Mesothelial cell of epicardium (in vitro differentiated cells): Measurements from ENCODE around the gene CCBE1. TPM values are rescaled to one million over a fixed set of nuclear protein-coding genes. Genes with fewer than 3 reads are reported as not detected.

Experiments
- DNase-seq, 2 experiments: peaks; one replicate each; pipeline ENCODE4 v3.0.0; 2021; ENCODE audit warnings: low spot score in 2 of 2; ENCODE audit not compliant: unreplicated experiment in 2 of 2
- H3K27ac Mint-ChIP-seq: 2 replicates; pipeline ENCODE4 v1.8.0; 2021; ENCODE audit warnings: mixed read lengths
- H3K27me3 Mint-ChIP-seq: 2 replicates; pipeline ENCODE4 v1.8.0; 2021; ENCODE audit warnings: low read depth, mixed read lengths
- H3K36me3 Mint-ChIP-seq: 2 replicates; pipeline ENCODE4 v1.8.0; 2021; ENCODE audit warnings: mixed read lengths
- H3K4me1 Mint-ChIP-seq: 2 replicates; pipeline ENCODE4 v1.8.0; 2021; ENCODE audit warnings: mixed read lengths
- H3K4me3 Mint-ChIP-seq: 2 replicates; pipeline ENCODE4 v1.8.0; 2021; ENCODE audit warnings: mild to moderate bottlenecking, moderate library complexity, mixed read lengths
- H3K9me3 Mint-ChIP-seq: 2 replicates; pipeline ENCODE4 v1.8.0; 2021; ENCODE audit warnings: mixed read lengths
- CTCF ChIP-seq: fragments of 200-600 bp; sonication (generic); IDR thresholded peaks from one replicate; pipeline ENCODE4 v1.5.0; 2021; ENCODE audit warnings: antibody characterized with exemption; ENCODE audit not compliant: unreplicated experiment
- total RNA-seq: library from RNA; stranded (reverse); gene quantifications from 3 replicates; pipeline ENCODE4 v1.2.1, GENCODE V29; 2021

CCBE1 gene
- total RNA-seq, 1 donor from 2014 or later, result 71.1 TPM

DNA sequence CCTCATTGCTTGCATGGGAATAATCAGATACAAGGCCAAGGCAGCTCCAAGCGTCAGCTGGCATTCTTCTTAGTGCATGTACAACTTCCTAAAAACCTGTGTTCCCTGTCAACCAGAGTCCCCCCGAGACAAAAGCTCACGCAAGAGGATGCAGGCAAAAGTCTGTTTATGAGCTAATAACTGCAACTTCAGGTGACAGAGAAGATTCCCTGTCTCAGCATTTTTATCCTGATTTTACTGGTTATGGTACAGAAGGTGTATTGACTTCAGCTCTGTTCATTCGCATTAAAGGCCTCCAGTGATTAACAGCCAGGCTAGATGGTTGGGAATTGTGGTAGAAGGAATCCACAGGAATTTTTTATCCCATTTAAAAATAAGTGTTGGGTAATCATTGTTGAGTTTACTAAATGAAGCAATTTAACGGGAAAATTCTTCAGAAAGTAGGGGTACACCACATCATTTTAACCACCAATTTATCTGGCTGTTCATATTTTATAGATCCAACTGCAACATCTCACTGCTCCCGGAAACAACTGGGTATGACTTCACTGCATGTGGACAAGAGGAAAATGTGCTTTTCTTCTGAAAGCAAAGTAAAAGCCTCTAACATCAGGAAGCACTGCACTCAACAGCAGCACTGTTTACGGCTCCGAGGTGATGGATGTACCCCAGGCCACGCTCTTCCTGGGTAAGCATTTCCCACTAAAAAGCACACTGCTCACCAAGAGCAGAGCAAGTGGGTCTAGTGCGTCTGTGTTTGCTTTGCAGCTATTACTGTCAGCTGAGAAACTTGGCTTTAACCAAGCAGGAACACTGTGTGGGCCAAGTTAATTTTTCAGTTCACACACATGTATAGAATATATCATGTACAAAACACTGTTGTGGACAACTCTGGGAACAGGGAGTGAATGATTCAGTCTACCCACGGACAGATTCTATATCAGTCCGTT lies 31.9 kb downstream of the CCBE1 start:
- peaks cover 21% of the 10 kb centered on the region for H3K27me3 Mint-ChIP-seq
- no peaks in the 10 kb centered on the region for H3K9me3 Mint-ChIP-seq
- H3K4me1 Mint-ChIP-seq, result peaks cover 15% of the 10 kb centered on the region
- DNase-seq, result no peak
- no peaks in the 10 kb centered on the region for H3K36me3 Mint-ChIP-seq
- TF ChIP-seq CTCF, result no peak
- no peak overlapping the region for H3K4me3 Mint-ChIP-seq
- H3K27ac Mint-ChIP-seq, result peak overlapping the region; percentile 2

- H3K27ac Mint-ChIP-seq, result no peak overlapping the region
- H3K4me3 Mint-ChIP-seq, result no peak overlapping the region
- no peak for TF ChIP-seq CTCF
- H3K27me3 Mint-ChIP-seq, result peaks cover 27% of the 10 kb centered on the region
- no peaks in the 10 kb centered on the region for H3K36me3 Mint-ChIP-seq
- H3K9me3 Mint-ChIP-seq, result no peaks in the 10 kb centered on the region
- DNase-seq, result no peak
- H3K4me1 Mint-ChIP-seq, result peaks cover 20% of the 10 kb centered on the region
Measured at GRCh38 chr18:59664329-59664728, 32.9 kb downstream of the CCBE1 start.

- Mint-ChIP-seq H3K36me3 (no peaks in the 10 kb centered on the region), H3K4me1 (peaks cover 22% of the 10 kb centered on the region), H3K9me3 (no peaks in the 10 kb centered on the region), H3K27ac (no peak overlapping the region), H3K27me3 (peaks cover 29% of the 10 kb centered on the region), H3K4me3 (no peak overlapping the region)
- no peak for DNase-seq
- no peak for TF ChIP-seq CTCF
Measured at GRCh38 chr18:59663096-59663495, 34.1 kb downstream of the CCBE1 start.

GRCh38 chr18:59661891-59662701 lies 35.1 kb downstream of the CCBE1 start:
- Mint-ChIP-seq H3K9me3 (no peaks in the 10 kb centered on the region), H3K4me3 (no peak overlapping the region), H3K36me3 (no peaks in the 10 kb centered on the region), H3K4me1 (peaks cover 22% of the 10 kb centered on the region), H3K27me3 (peaks cover 25% of the 10 kb centered on the region), H3K27ac (no peak overlapping the region)
- no peak for TF ChIP-seq CTCF
- no peak for DNase-seq

DNA sequence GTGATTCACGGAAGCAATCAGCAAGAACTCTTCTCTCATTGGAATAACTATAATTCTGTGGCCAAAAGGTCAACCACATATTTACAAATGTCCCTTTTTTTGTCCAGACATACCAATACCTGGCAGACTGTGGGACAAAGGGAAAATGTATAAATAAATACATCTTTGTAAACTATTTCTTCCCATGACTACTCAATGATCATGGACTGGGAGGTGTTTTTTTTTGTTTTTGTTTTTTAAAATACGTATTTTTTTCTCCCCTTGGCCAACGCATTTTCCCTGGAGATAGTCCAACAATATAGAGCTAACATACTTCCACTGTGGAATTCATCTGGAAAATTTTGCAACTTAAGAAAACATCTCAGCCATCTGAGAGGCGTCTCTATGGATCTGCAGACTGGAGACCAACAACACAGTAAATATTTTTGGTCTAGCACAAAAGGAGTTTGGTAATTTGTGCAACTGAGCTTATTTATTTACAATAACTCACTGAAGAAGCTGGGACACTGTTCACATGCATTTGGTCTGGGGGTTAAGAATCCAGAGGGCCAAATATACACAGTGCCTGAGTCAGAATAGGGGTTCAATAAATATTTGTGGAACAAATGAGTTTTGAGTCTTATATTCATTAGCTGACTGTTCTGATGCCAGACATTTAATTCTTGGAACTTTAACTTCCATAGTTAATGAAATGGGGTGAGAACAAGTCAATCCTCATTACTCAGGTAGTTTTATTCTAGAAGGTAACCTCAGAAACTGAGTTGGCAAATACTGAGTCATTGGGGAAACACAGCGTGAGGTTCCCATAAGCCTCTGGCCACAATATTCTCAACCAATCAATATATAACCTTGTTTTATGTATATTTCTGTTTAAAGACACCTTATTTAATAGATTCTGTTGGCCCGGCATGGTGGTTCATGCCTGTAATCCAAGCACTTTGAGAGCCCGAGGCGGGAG lies 36.2 kb downstream of the CCBE1 start:
- Mint-ChIP-seq H3K9me3 (no peaks in the 10 kb centered on the region), H3K4me3 (no peak overlapping the region), H3K27ac (no peak overlapping the region), H3K36me3 (no peaks in the 10 kb centered on the region), H3K4me1 (peaks cover 32% of the 10 kb centered on the region), H3K27me3 (peaks cover 25% of the 10 kb centered on the region)
- no peak for DNase-seq
- TF ChIP-seq CTCF, result no peak
